GM18498 (cell line): ENCODE measurements around the gene CNTN5.
"Not testable (repeated sequence)": the region's sequence is repeated elsewhere in the genome, so short reads cannot be mapped to it uniquely, and the experiment has no call there.

Experiments used
- ATAC-seq: cut with Tn5 transposase; IDR thresholded peaks from one replicate; pipeline ENCODE4 v1.9.1; 2021; ENCODE audit warnings: mild to moderate bottlenecking, moderate library complexity; ENCODE audit not compliant: unreplicated experiment

Gene CNTN5

DNA sequence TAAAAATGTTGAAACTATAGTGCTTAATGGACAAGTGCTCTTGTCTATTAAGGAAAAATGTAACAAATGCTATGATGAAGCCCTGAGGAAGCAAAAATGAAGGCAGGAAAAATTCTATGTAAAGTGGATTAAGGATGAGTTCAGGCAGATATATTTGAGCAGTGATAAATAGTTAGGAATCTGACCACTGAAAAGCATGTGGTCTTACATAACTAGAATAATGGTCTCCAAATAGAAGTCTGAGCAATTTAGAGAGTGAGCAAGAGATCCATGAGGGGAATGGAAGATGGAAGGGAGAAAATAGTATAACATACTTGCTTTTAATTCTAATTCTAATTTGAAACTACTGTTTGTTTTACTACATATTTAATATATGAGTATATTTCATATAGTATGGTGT is 1155.7 kb downstream of the CNTN5 start:
- no peak for ATAC-seq

GRCh38 chr11:100177651-100178050 is 1156.9 kb downstream of the CNTN5 start:
- no peak for ATAC-seq

- no peak for ATAC-seq
Measured at GRCh38 chr11:100182350-100182749, 1161.6 kb downstream of the CNTN5 start.

- ATAC-seq, result no peak
Measured at GRCh38 chr11:100182927-100183326, 1162.2 kb downstream of the CNTN5 start.

- no peak for ATAC-seq
Measured at GRCh38 chr11:100185588-100185987, 1164.8 kb downstream of the CNTN5 start.

GRCh38 chr11:100188137-100188783 is 1167.5 kb downstream of the CNTN5 start:
- ATAC-seq, result no peak

DNA sequence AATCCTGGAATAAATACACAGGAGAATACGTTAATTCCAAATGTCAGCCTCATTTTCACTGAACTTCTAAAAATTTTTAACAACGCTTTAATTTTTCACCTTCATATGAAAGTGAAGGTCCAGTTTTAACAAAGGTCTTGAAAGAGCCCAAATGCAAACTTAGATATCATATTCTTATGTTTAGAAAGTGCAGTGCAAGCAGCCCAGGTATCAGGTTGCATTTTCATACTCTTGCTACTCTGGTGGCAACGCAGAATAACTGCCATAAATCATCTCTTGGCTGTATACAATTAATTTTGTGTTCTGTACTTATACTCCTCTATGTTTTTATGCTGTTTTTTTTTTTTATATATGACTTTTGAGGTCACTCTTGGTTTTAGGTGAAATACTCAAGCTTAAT is 1169.6 kb downstream of the CNTN5 start:
- no peak for ATAC-seq

GRCh38 chr11:100192181-100192580 is 1171.4 kb downstream of the CNTN5 start:
- no peak for ATAC-seq

DNA sequence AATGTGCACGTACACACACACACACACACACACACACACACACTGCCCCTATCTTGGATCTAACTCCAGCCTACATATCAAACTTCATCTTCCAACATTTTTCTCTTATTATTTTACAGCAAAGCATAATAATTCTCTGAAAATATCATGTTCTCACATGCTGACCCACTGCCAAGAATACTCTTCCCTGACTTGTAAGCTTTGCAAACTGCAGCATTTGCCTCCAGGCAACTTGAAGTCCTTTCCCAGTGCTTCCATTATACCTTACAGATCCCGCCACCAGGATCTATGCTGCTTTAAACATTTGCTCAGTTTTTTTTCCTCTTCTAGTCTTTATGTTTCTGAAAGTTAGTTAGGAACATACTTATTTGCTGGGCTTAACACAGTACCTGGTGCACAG is 1183.0 kb downstream of the CNTN5 start:
- no peak for ATAC-seq

GRCh38 chr11:100205926-100206325 is 1185.2 kb downstream of the CNTN5 start:
- ATAC-seq, result no peak

DNA sequence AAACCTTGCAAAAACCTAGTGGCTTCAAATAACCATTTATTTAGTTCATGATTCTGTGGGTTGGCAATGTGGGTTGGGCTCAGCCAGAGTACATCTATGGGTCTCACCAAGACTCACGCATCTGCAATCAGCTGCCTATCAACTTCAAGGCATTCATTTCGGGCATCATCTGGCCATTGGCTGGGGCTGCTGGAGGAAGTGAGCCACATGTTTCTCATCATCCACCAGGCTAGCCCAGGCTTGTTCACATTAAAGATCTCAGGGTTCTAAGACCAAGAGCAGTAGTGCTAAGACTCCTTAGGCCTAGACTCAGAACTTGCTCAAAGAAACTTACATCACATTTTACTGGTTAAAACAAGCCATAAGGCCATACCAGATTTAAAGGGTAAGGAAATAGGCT is 1187.5 kb downstream of the CNTN5 start:
- no peak for ATAC-seq

- ATAC-seq, result no peak
Measured at GRCh38 chr11:100214791-100215190, 1194.0 kb downstream of the CNTN5 start.

- ATAC-seq, result no peak
Measured at GRCh38 chr11:100220801-100221200, 1200.1 kb downstream of the CNTN5 start.

DNA sequence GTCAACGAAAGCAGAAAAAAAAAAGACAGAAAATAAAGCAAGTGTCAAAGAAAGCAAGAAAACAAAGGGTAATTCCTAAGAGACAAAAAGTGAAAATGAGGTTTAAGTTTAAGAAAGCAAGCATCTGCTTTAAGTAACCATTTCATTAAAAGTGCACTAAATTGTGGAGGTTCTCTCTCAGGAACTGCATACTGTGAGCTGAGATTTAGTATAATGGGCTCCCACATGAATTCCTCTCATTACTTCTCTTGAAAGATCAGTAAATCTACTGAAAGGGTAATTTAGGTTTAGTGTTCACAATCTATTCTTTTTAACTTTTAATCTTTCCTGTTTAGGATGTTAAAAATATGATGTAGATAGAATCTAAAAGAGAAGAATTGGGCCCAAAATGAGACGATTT is 1201.0 kb downstream of the CNTN5 start:
- no peak for ATAC-seq

- ATAC-seq, result no peak
Measured at GRCh38 chr11:100224541-100225034, 1203.8 kb downstream of the CNTN5 start.

- no peak for ATAC-seq
Measured at GRCh38 chr11:100229086-100229485, 1208.3 kb downstream of the CNTN5 start.

DNA sequence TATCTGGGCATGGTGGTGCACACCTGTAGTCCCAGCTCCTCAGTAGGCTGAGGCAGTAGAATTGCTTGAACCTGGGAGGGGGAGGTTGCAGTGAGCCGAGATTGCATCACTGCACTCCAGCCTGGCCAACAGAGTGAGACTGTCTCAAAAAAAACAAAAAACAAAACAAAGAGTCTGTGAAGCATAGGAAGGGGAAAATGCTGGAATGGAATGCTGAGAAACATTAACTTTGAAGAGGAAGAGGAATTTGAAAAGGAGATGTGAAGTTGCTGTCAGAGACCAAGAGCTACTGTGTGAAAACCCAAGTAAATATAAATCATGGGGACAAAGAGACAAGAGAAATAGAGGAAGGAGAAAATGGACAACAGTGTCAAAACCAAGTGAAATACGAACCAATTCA is 1211.3 kb downstream of the CNTN5 start:
- no peak for ATAC-seq

- no peak for ATAC-seq
Measured at GRCh38 chr11:100235085-100235484, 1214.3 kb downstream of the CNTN5 start.

DNA sequence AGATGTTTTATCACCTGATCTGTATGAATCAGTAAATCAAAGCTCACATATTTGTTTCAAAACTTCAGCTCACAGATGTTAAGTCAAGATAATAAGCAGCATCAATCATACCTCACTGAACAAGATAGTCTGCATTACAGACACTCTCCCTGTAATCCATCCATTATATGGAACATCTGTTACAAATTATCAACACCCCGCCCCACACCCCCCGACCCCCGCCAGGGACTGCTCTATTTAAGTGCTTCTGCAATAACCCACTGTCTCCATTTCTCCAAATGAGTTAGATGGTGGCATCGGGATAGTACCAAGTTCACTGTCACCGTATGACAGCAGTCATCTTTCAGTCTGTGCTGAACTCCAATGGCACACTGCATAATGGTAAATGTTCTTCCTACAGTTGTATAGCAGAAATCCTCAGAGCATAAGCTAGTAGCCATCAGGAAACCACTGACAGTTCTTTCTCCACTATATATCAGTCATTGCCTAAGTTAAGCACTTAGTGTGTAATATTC is 1219.3 kb downstream of the CNTN5 start:
- ATAC-seq, result no peak

DNA sequence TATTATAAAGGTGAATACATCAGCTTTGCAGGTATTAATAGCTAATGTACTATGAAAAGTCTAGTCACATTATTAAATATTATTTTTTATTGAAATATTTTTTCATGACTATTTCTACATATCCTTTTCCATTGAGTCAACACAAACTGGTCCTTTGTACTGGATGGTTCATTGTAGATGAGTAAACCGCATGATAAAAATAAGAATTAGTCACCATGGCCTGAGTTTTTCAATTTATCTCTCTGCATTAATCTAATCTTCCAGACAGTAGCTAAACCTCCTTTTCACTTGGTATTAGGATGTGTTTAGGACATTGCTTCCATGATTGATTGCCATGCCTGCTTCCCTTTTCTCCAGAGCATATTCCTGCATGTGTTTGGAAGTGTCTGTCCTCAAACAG is 1227.0 kb downstream of the CNTN5 start:
- ATAC-seq, result no peak

DNA sequence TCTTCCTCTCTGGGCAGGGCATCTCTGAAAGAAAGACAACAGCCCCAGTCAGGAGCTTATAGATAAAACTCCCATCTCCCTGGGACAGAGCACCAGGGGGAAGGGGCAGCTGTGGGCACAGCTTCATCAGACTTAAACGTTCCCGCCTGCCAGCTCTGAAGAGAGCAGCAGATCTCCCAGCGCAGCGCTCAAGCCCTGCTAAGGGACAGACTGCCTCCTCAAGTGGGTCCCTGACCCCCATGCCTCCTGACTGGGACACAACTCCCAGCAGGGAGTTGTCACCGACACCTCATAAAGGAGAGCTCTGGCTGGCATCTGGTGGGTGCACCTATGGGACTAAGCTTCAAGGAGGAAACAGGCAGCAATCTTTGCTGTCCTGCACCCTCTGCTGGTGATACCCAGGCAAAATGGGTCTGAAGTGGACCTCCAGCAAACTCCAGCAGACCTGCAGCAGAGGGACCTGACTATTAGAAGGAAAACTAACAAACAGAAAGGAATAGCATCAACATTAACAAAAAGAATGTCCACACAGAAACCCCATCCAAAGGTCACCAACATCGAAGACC is 1236.6 kb downstream of the CNTN5 start:
- ATAC-seq, result not testable (repeated sequence)

GRCh38 chr11:100269516-100269915 is 1248.8 kb downstream of the CNTN5 start:
- no peak for ATAC-seq
